ENCODE measurements around the gene SLFNL1.

Gene SLFNL1

GRCh38 chr1:41020654-41021053 is 871 bp downstream of the SLFNL1 start:
- DNase-seq (ENCODE audit: insufficient read length, low spot score) (no peak), FAIRE-seq (no peak)

- DNase-seq (ENCODE audit: insufficient read length, low spot score) (no peak), FAIRE-seq (no peak)
These were observed 1.4 kb downstream of the SLFNL1 start for GRCh38 chr1:41020109-41020576.

- FAIRE-seq (no peak), DNase-seq (ENCODE audit: insufficient read length, low spot score) (no peak)
These were observed 2.2 kb downstream of the SLFNL1 start for GRCh38 chr1:41019353-41019745.

- no peak for FAIRE-seq
- DNase-seq (ENCODE audit: insufficient read length, low spot score): no peak
These were observed 3.5 kb downstream of the SLFNL1 start for GRCh38 chr1:41018018-41018410.

GRCh38 chr1:41017141-41018017 is 4.1 kb downstream of the SLFNL1 start:
- DNase-seq (ENCODE audit: insufficient read length, low spot score) (no peak), FAIRE-seq (no peak)

- no peak for FAIRE-seq
- DNase-seq (ENCODE audit: insufficient read length, low spot score): no peak
These were observed 5.5 kb downstream of the SLFNL1 start for GRCh38 chr1:41015897-41016470.

GRCh38 chr1:41015281-41015896 is 6.1 kb downstream of the SLFNL1 start:
- DNase-seq (ENCODE audit: insufficient read length, low spot score): no peak
- no peak for FAIRE-seq

- DNase-seq (ENCODE audit: insufficient read length, low spot score) (no peak), FAIRE-seq (no peak)
These were observed 6.7 kb downstream of the SLFNL1 start for GRCh38 chr1:41014871-41015270.

- no peak for FAIRE-seq
These were observed 7.7 kb downstream of the SLFNL1 start for GRCh38 chr1:41013796-41014195.

GRCh38 chr1:41013024-41013423 is 8.5 kb downstream of the SLFNL1 start:
- no peak for FAIRE-seq
- no peak for DNase-seq (ENCODE audit: insufficient read length, low spot score)

More at GRCh38 chr1:41013796-41014195, 7.7 kb downstream of the SLFNL1 start:
- no peak for DNase-seq (ENCODE audit: insufficient read length, low spot score)

- no peak for DNase-seq (ENCODE audit: insufficient read length, low spot score)
- no peak for FAIRE-seq
These were observed 11.2 kb downstream of the SLFNL1 start for GRCh38 chr1:41010345-41010744.

- FAIRE-seq (no peak), DNase-seq (ENCODE audit: insufficient read length, low spot score) (no peak)
These were observed 12.1 kb downstream of the SLFNL1 start for GRCh38 chr1:41009466-41009865.

GRCh38 chr1:41006942-41007865 is 14.3 kb downstream of the SLFNL1 start:
- DNase-seq (ENCODE audit: insufficient read length, low spot score) (no peak), FAIRE-seq (no peak)

GRCh38 chr1:41005876-41006275 is 15.6 kb downstream of the SLFNL1 start:
- DNase-seq (ENCODE audit: insufficient read length, low spot score) (no peak), FAIRE-seq (no peak)

- FAIRE-seq (peak; percentile 93), DNase-seq (ENCODE audit: insufficient read length, low spot score) (peak; percentile 96)
These were observed 17.8 kb downstream of the SLFNL1 start for GRCh38 chr1:41003640-41004220.

- FAIRE-seq (no peak), DNase-seq (ENCODE audit: insufficient read length, low spot score) (no peak)
These were observed 18.3 kb downstream of the SLFNL1 start for GRCh38 chr1:41003127-41003639.

GRCh38 chr1:40998668-40999067 is 22.9 kb downstream of the SLFNL1 start:
- DNase-seq (ENCODE audit: insufficient read length, low spot score) (no peak), FAIRE-seq (no peak)

GRCh38 chr1:40997096-40997495 is 24.4 kb downstream of the SLFNL1 start:
- FAIRE-seq: no peak

GRCh38 chr1:40989066-40989465 is 32.5 kb downstream of the SLFNL1 start:
- FAIRE-seq (no peak), DNase-seq (ENCODE audit: insufficient read length, low spot score) (no peak)

More at GRCh38 chr1:40997096-40997495, 24.4 kb downstream of the SLFNL1 start:
- DNase-seq (ENCODE audit: insufficient read length, low spot score): no peak

GRCh38 chr1:40988280-40988679 is 33.2 kb downstream of the SLFNL1 start:
- no peak for DNase-seq (ENCODE audit: insufficient read length, low spot score)
- no peak for FAIRE-seq
